ENCODE data around the gene YJEFN3.

GRCh38 chr19:19492026-19492610, 36.6 kb upstream of the YJEFN3 start:
- TF ChIP-seq POLR2AphosphoS5 (IDR thresholded peaks at IDR 0.05), result no peak
- no peak for TF ChIP-seq EP300 (IDR thresholded peaks at IDR 0.05)
- TF ChIP-seq, protein P1, sequence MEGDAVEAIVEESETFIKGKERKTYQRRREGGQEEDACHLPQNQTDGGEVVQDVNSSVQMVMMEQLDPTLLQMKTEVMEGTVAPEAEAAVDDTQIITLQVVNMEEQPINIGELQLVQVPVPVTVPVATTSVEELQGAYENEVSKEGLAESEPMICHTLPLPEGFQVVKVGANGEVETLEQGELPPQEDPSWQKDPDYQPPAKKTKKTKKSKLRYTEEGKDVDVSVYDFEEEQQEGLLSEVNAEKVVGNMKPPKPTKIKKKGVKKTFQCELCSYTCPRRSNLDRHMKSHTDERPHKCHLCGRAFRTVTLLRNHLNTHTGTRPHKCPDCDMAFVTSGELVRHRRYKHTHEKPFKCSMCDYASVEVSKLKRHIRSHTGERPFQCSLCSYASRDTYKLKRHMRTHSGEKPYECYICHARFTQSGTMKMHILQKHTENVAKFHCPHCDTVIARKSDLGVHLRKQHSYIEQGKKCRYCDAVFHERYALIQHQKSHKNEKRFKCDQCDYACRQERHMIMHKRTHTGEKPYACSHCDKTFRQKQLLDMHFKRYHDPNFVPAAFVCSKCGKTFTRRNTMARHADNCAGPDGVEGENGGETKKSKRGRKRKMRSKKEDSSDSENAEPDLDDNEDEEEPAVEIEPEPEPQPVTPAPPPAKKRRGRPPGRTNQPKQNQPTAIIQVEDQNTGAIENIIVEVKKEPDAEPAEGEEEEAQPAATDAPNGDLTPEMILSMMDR (IDR thresholded peaks at IDR 0.05), result no peak
- no peak for TF ChIP-seq POLR2A (IDR thresholded peaks at IDR 0.05)
